Stimulated activated CD4-positive, alpha-beta T cell treated with anti-CD3 and anti-CD28 coated beads, Interleukin-15, amount 100 ng/mL, for 1 hour (primary cell): ENCODE data around the gene TMC5.

Source experiments
- DNase-seq, 2 donors: peaks; one replicate each; pipeline ENCODE4 v3.0.0-alpha.2; 2020; ENCODE audit warnings: low read depth in 1 of 2, low spot score in 1 of 2

The TMC5 gene

GRCh38 chr16:19460397-19460796, 42.7 kb downstream of the TMC5 start:
- DNase-seq: no peak

- no peak for DNase-seq
Observed at GRCh38 chr16:19463468-19464315, 46.0 kb downstream of the TMC5 start.

- DNase-seq: no peak
Observed at GRCh38 chr16:19468300-19468699, 50.6 kb downstream of the TMC5 start.

DNA sequence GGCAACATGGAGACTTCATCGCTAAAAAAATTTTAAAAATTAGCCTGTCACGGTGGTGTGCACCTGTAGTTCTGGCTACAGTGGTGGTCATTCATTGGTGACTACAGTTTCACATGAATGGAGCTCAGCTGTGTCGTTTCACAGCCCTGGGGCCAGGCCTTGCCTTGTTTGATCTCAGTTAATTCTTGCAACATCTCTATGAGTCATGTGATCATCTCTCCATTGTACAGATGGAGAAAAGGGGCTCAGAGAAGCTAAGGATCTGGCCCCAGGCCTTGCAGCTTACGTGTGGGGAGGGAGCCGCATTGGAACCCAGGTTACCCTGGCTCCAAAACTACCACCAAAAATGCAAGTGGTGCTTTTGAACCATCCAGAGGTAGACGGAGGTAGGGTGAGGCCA, 54.8 kb downstream of the TMC5 start:
- DNase-seq: no peak

GRCh38 chr16:19474617-19475016, 56.9 kb downstream of the TMC5 start:
- DNase-seq: no peak

DNA sequence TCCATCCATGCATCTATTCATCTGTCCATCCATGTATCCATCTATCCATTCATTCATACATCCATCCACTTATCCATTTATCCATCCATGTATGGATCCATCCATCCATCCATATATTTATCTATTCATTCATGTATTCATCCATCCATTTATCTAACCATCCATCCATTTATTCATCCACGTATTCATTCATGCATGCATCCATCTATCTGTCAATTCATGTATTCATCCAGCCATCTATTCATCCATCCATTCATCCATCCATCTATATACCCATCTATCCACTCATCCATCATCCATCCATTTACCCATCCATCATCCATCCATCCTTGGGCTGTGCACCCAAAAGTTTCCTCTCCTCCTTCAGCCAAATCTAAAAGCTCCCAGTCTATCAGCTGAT, 60.8 kb downstream of the TMC5 start:
- no peak for DNase-seq

DNA sequence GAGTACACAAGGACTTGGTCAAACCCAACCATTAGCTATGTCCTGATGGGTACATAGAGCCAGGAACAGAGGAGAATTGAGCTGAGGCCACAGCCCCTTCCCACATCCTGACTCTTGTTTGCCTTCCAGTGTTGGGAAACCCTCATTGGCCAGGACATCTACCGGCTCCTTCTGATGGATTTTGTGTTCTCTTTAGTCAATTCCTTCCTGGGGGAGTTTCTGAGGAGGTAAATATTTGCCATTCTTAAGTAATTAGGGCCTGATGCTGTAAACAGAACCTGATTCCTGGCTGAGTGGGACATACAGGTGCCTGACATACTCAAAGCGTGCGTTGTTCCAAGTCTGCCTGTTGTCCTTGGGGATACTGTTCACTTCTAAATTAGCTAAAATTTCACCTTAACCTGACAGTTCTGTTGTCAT, 61.6 kb downstream of the TMC5 start:
- DNase-seq: no peak

- DNase-seq: no peak
Observed at GRCh38 chr16:19481296-19481695, 63.6 kb downstream of the TMC5 start.

GRCh38 chr16:19481769-19482168, 64.1 kb downstream of the TMC5 start:
- no peak for DNase-seq

DNA sequence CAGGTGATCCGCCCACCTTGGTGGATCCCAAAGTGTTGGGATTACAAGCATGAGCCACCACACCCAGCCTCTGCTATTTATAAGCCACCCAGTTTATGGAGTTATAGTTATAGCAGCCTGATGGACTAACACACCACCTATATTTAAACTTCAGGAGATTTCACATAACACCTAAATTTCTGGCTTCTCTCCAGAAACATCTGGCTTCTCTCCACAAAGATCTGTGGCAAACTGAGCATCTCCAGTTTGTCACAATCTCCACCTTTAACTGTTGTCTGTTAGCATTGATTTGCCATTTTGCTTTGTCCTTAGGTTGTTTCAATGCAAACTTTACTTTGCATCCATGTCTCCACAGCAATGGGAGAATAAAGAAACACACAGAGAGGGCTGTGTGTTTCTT, 64.6 kb downstream of the TMC5 start:
- no peak for DNase-seq

DNA sequence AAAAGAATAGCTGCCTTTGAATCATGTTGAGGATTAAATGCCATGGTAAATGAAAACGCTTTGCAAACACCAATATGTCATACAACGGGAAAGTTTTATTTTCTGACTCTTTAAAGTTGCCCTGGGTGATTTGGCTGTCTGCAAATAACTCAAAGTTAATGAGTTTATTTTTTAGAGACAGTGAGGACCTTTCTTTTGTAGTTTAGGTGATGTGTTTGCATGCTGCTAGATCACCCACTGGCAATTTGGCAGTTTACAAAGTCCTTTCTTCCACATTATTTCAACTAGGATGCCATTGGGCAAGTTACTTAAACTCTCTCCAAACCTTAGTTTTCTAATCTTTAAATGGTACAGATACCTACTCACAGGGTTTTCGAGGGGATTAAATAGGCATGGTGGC, 66.4 kb downstream of the TMC5 start:
- no peak for DNase-seq

GRCh38 chr16:19485611-19486010, 67.9 kb downstream of the TMC5 start:
- no peak for DNase-seq

GRCh38 chr16:19486051-19486450, 68.4 kb downstream of the TMC5 start:
- DNase-seq: no peak

- DNase-seq: no peak
Observed at GRCh38 chr16:19486750-19487325, 69.2 kb downstream of the TMC5 start.

DNA sequence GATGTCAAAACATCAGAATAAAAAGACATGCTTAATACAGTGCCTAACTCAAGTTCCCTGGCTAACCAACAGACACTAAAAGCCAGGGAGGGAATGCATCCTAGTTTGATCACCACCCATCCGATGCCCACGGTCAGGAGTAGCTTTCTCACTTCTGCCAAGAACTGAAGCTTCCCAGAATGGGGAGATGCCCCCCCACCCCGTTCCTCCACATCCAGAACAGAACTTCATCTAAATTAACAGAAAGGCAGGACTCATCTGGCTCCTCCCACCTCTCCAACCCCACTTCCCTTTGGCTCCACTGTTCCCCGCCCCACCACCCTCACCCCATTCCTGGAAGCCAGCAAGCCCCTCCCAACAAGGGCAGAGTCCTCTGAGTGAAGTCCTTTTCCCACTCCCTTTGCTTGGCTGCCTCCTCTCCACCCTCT, 70.5 kb downstream of the TMC5 start:
- DNase-seq: no peak

DNA sequence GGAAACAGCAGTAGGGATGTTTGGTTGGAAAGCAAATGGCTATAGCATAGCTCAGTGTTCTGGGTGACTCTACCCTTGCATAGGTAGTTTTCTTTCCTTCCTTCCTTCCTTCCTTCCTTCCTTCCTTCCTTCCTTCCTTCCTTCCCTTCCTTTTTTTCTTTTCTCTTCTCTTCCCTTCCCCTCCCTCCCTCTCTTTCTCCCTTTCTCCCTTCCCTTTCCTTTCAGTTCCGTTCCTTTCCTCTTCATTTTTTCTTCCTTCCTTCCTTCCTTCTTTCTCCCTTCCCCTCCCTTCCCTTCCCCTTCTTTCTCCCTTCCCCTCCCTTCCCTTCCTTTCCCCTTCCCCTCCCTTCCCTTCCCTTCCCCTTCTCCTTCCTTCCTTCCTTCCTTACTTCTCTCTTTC, 72.9 kb downstream of the TMC5 start:
- DNase-seq: no peak

- no peak for DNase-seq
Observed at GRCh38 chr16:19497176-19497575, 79.5 kb downstream of the TMC5 start.

DNA sequence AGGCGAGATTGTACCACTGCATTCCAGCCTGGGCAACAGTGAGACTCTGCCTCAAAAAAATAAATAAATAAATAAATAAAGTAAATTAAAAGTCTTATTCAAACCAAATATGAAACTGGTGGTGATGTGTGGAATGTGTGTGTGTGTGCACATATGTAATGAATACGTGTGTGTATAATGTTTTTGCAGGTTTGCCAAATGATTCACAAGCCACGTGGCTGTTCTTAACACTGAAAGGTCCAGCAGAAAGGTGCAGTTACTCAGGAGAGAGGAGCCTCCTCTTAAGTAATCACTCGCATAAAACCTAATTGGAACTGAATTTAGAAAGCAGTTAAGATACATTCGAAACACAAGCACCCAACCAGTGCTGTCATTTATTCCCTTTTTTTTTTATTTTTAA, 81.3 kb downstream of the TMC5 start:
- DNase-seq: no peak

- DNase-seq: no peak
Observed at GRCh38 chr16:19499481-19499880, 81.8 kb downstream of the TMC5 start.

GRCh38 chr16:19502395-19503131, 84.9 kb downstream of the TMC5 start:
- DNase-seq: peak; percentile 23 to 37

DNA sequence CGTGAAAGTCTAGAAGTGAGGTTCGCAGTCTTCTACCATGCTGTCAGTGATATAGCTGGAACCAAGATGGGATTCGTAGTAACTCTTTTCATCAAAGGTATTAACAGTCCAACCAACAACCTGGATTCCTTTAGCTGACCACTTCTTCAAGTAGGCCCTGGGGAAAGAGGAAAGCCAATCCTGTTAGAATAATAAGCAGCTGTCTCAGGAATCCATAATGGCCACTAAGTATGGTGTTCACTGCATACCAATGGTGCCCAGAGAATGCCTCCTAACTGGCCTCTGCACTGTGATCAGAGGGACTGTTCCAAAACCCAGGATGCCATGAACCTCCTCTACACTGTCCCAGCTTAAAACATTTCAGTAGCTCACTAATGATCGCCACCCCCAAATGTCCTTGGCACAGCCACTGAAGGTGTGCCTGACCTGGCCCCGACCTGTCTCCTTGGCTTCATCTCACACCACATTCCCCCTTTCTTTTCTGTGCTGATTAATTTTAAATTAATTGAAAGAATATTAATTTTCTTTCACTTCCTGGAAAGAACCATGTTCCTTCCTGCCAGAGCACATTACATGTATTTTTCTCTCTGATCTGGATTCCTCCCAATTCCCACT, 85.9 kb downstream of the TMC5 start:
- no peak for DNase-seq
